Liver (tissue), 3 donors: Measurements from ENCODE around the gene KIF4B.

ENCODE experiments used
- ATF3 ChIP-seq: IDR thresholded peaks from 2 replicates; pipeline ENCODE4 v1.6.1; 2016; ENCODE audit warnings: antibody characterized with exemption
- CTCF ChIP-seq: fragments of 150-350 bp; IDR thresholded peaks from 2 replicates; pipeline ENCODE4 v1.5.1; 2017; ENCODE audit warnings: improper control_type of control experiment, low read depth, low read length; ENCODE audit not compliant: missing input control
- EGR1 ChIP-seq, 2 donors: IDR thresholded peaks; 2 replicates each; pipeline ENCODE4 v1.6.1; 2016 to 2018; ENCODE audit warnings: antibody characterized with exemption in 2 of 2, low read depth in 2 of 2
- GABPA ChIP-seq, 2 donors: IDR thresholded peaks in 1 of 2; conservative IDR thresholded peaks in 1 of 2; 2 replicates each; pipeline ENCODE4 v1.6.1; 2016; ENCODE audit warnings: antibody characterized with exemption in 2 of 2, mild to moderate bottlenecking in 1 of 2, moderate library complexity in 1 of 2
- HNF4G ChIP-seq: IDR thresholded peaks from 2 replicates; pipeline ENCODE4 v1.6.1; 2016; ENCODE audit warnings: antibody characterized with exemption
- MAX ChIP-seq: IDR thresholded peaks from 2 replicates; pipeline ENCODE4 v1.6.1; 2016; ENCODE audit warnings: antibody characterized with exemption
- REST ChIP-seq: IDR thresholded peaks from 2 replicates; pipeline ENCODE4 v1.6.1; 2016; ENCODE audit warnings: antibody characterized with exemption, mild to moderate bottlenecking
- TAF1 ChIP-seq: conservative IDR thresholded peaks from 2 replicates; pipeline ENCODE4 v1.6.1; 2016; ENCODE audit warnings: antibody characterized with exemption, mild to moderate bottlenecking
- YY1 ChIP-seq: IDR thresholded peaks from 2 replicates; pipeline ENCODE4 v1.6.1; 2016; ENCODE audit warnings: antibody characterized with exemption, mild to moderate bottlenecking
- donor health status: healthy.
- donor health status: healthy.

- TF ChIP-seq CTCF (no peak), YY1 (no peak), GABPA (IDR thresholded peaks at IDR 0.05 in 1 of 2, conservative IDR thresholded peaks at IDR 0.05 in 1 of 2) (no peak), EGR1 (IDR thresholded peaks at IDR 0.05; ENCODE audit: low read depth in 2 of 2) (no peak), HNF4G (no peak), ATF3 (no peak), REST (no peak), TAF1 (no peak), MAX (no peak)
Observed at GRCh38 chr5:154984946-154985516, 28.5 kb upstream of the KIF4B start.
